ENCODE data around the gene POLR2E.
A peak's percentile ranks its signal among the peaks of the same experiment; 100 is the strongest.

The POLR2E gene

GRCh38 chr19:1069009-1069779, 26.0 kb downstream of the POLR2E start:
- Histone ChIP-seq H2BK15ac (ENCODE audit: low read length) (peak overlapping the region; percentile 73), H2BK5ac (ENCODE audit: low read length) (peak overlapping the region; percentile 82), H3K4ac (ENCODE audit: low read length) (no peak overlapping the region), H3K9ac (ENCODE audit: low read depth, low read length, poor library complexity) (peak overlapping the region; percentile 55), H3K27me3 (ENCODE audit: control insufficient read depth in 3 of 3, insufficient read depth in 3 of 3, low read depth in 1 of 3, low read length in 3 of 3) (peaks cover 4 to 47% (median 46%) of the 10 kb centered on the region in 3 experiments), H3K14ac (ENCODE audit: low read length) (no peak overlapping the region), H3K27ac (replicated peaks; ENCODE audit: low read length) (no peak overlapping the region), H3K23ac (ENCODE audit: low read depth, low read length, poor library complexity) (peak overlapping the region; percentile 67), H3K4me1 (ENCODE audit: control insufficient read depth in 2 of 2, insufficient read depth in 1 of 2, low read depth in 1 of 2, low read length in 2 of 2) (peaks cover 8 to 12% of the 10 kb centered on the region in 2 donors), H2BK120ac (ENCODE audit: low read depth, low read length) (peak overlapping the region; percentile 6), H3K4me3 (ENCODE audit: low read length in 2 of 2) (peak overlapping the region in 1 of 2 donors; percentile 40), H3K4me2 (ENCODE audit: insufficient read depth, low read length, poor library complexity, severe bottlenecking) (no peak overlapping the region), H3K79me1 (ENCODE audit: low read depth, low read length) (peaks cover 8% of the 10 kb centered on the region), H3K18ac (ENCODE audit: low read length) (peak overlapping the region; percentile 11), H2AK5ac (ENCODE audit: low read depth, low read length) (peak overlapping the region; percentile 97), H2BK12ac (ENCODE audit: low read length) (peak overlapping the region; percentile 73), H3K9me3 (replicated peaks in 1 of 2; ENCODE audit: control insufficient read depth in 2 of 2, insufficient read depth in 1 of 2, low read depth in 1 of 2, low read length in 2 of 2) (no peaks in the 10 kb centered on the region), H3K36me3 (replicated peaks in 1 of 2; ENCODE audit: control insufficient read depth in 2 of 2, insufficient read depth in 2 of 2, low read length in 2 of 2) (peaks cover 0 to 16% of the 10 kb centered on the region in 2 donors), H2AFZ (ENCODE audit: low read length) (no peak overlapping the region), H4K8ac (ENCODE audit: low read depth, low read length) (no peak overlapping the region), H4K91ac (ENCODE audit: low read depth, low read length, poor library complexity) (no peak overlapping the region)
- no peak for DNase-seq (ENCODE audit: low spot score)
- WGBS, 2 donors (ENCODE audit: extremely low coverage in 2 of 2, insufficient read length in 2 of 2, insufficient replicate concordance in 1 of 2): no CpG with 5 or more reads among the region's 25 CpGs

- no peak for DNase-seq (ENCODE audit: low spot score)
- H3K4ac ChIP-seq (ENCODE audit: low read length): no peak overlapping the region
- H4K8ac ChIP-seq (ENCODE audit: low read depth, low read length): no peak overlapping the region
- no peak overlapping the region for H3K4me2 ChIP-seq (ENCODE audit: insufficient read depth, low read length, poor library complexity, severe bottlenecking)
- H3K27ac ChIP-seq (replicated peaks; ENCODE audit: low read length): no peak overlapping the region
- H2AFZ ChIP-seq (ENCODE audit: low read length): no peak overlapping the region
- peaks cover 4 to 49% (median 46%) of the 10 kb centered on the region in 3 experiments for H3K27me3 ChIP-seq (ENCODE audit: control insufficient read depth in 3 of 3, insufficient read depth in 3 of 3, low read depth in 1 of 3, low read length in 3 of 3)
- H3K79me1 ChIP-seq (ENCODE audit: low read depth, low read length): peaks cover 5% of the 10 kb centered on the region
- H3K36me3 ChIP-seq (replicated peaks in 1 of 2; ENCODE audit: control insufficient read depth in 2 of 2, insufficient read depth in 2 of 2, low read length in 2 of 2): peaks cover 0 to 8% of the 10 kb centered on the region in 2 donors
- H3K18ac ChIP-seq (ENCODE audit: low read length): no peak overlapping the region
- WGBS, 2 donors (ENCODE audit: extremely low coverage in 2 of 2, insufficient read length in 2 of 2, insufficient replicate concordance in 1 of 2): no CpG with 5 or more reads among the region's 45 CpGs
- peak overlapping the region; percentile 97 for H2AK5ac ChIP-seq (ENCODE audit: low read depth, low read length)
- peak overlapping the region; percentile 55 for H3K23ac ChIP-seq (ENCODE audit: low read depth, low read length, poor library complexity)
- H3K9me3 ChIP-seq (replicated peaks in 1 of 2; ENCODE audit: control insufficient read depth in 2 of 2, insufficient read depth in 1 of 2, low read depth in 1 of 2, low read length in 2 of 2): peaks cover 0 to 3% of the 10 kb centered on the region in 2 donors
- peaks cover 8 to 12% of the 10 kb centered on the region in 2 donors for H3K4me1 ChIP-seq (ENCODE audit: control insufficient read depth in 2 of 2, insufficient read depth in 1 of 2, low read depth in 1 of 2, low read length in 2 of 2)
- H2BK12ac ChIP-seq (ENCODE audit: low read length): peak overlapping the region; percentile 94
- no peak overlapping the region for H2BK120ac ChIP-seq (ENCODE audit: low read depth, low read length)
- no peak overlapping the region for H3K4me3 ChIP-seq (ENCODE audit: low read length in 2 of 2)
- H4K91ac ChIP-seq (ENCODE audit: low read depth, low read length, poor library complexity): peak overlapping the region; percentile 53
- peak overlapping the region; percentile 60 for H3K9ac ChIP-seq (ENCODE audit: low read depth, low read length, poor library complexity)
- H2BK5ac ChIP-seq (ENCODE audit: low read length): peak overlapping the region; percentile 53
- peak overlapping the region; percentile 92 for H2BK15ac ChIP-seq (ENCODE audit: low read length)
- H3K14ac ChIP-seq (ENCODE audit: low read length): no peak overlapping the region
Measured at GRCh38 chr19:1068009-1069001, 26.9 kb downstream of the POLR2E start.

GRCh38 chr19:1067341-1067957, 27.7 kb downstream of the POLR2E start:
- WGBS, 2 donors (ENCODE audit: extremely low coverage in 2 of 2, insufficient read length in 2 of 2, insufficient replicate concordance in 1 of 2): no CpG with 5 or more reads among the region's 38 CpGs
- peaks cover 4 to 49% (median 46%) of the 10 kb centered on the region in 3 experiments for H3K27me3 ChIP-seq (ENCODE audit: control insufficient read depth in 3 of 3, insufficient read depth in 3 of 3, low read depth in 1 of 3, low read length in 3 of 3)
- H2AFZ ChIP-seq (ENCODE audit: low read length): peak overlapping the region; percentile 88
- H3K9me3 ChIP-seq (replicated peaks in 1 of 2; ENCODE audit: control insufficient read depth in 2 of 2, insufficient read depth in 1 of 2, low read depth in 1 of 2, low read length in 2 of 2): peaks cover 0 to 3% of the 10 kb centered on the region in 2 donors
- H2BK12ac ChIP-seq (ENCODE audit: low read length): no peak overlapping the region
- DNase-seq (ENCODE audit: low spot score): no peak
- H2BK5ac ChIP-seq (ENCODE audit: low read length): peak overlapping the region; percentile 53
- H2BK120ac ChIP-seq (ENCODE audit: low read depth, low read length): no peak overlapping the region
- no peak overlapping the region for H3K4ac ChIP-seq (ENCODE audit: low read length)
- peaks cover 8 to 12% of the 10 kb centered on the region in 2 donors for H3K4me1 ChIP-seq (ENCODE audit: control insufficient read depth in 2 of 2, insufficient read depth in 1 of 2, low read depth in 1 of 2, low read length in 2 of 2)
- peak overlapping the region; percentile 93 for H3K23ac ChIP-seq (ENCODE audit: low read depth, low read length, poor library complexity)
- H3K27ac ChIP-seq (replicated peaks; ENCODE audit: low read length): no peak overlapping the region
- peaks cover 5% of the 10 kb centered on the region for H3K79me1 ChIP-seq (ENCODE audit: low read depth, low read length)
- H2BK15ac ChIP-seq (ENCODE audit: low read length): no peak overlapping the region
- peak overlapping the region in 1 of 2 donors; percentile 33 for H3K4me3 ChIP-seq (ENCODE audit: low read length in 2 of 2)
- H3K4me2 ChIP-seq (ENCODE audit: insufficient read depth, low read length, poor library complexity, severe bottlenecking): peak overlapping the region; percentile 73
- no peaks in the 10 kb centered on the region for H3K36me3 ChIP-seq (replicated peaks in 1 of 2; ENCODE audit: control insufficient read depth in 2 of 2, insufficient read depth in 2 of 2, low read length in 2 of 2)
- H2AK5ac ChIP-seq (ENCODE audit: low read depth, low read length): peak overlapping the region; percentile 97
- H3K18ac ChIP-seq (ENCODE audit: low read length): peak overlapping the region; percentile 97
- no peak overlapping the region for H4K8ac ChIP-seq (ENCODE audit: low read depth, low read length)
- no peak overlapping the region for H4K91ac ChIP-seq (ENCODE audit: low read depth, low read length, poor library complexity)
- H3K14ac ChIP-seq (ENCODE audit: low read length): no peak overlapping the region
- no peak overlapping the region for H3K9ac ChIP-seq (ENCODE audit: low read depth, low read length, poor library complexity)
